BE2C (cell line): ENCODE results near the gene CARD14.
"Not testable (repeated sequence)": the region's sequence is repeated elsewhere in the genome, so short reads cannot be mapped to it uniquely, and the experiment has no call there.

Source experiments
- DNase-seq: peaks from one replicate; pipeline ENCODE4 v3.0.0-alpha.2; 2020
- H3K27me3 ChIP-seq: fragments of 250-450 bp; sonication (Bioruptor Pico); 2 replicates; pipeline ENCODE4 v1.5.1; 2020; ENCODE audit warnings: mild to moderate bottlenecking
- H3K36me3 ChIP-seq: fragments of 250-450 bp; sonication (Bioruptor Pico); 2 replicates; pipeline ENCODE4 v1.5.1; 2020; ENCODE audit warnings: mild to moderate bottlenecking
- H3K4me1 ChIP-seq: fragments of 250-450 bp; sonication (Bioruptor Pico); 2 replicates; pipeline ENCODE4 v1.5.1; 2020
- H3K4me3 ChIP-seq: 2 replicates; pipeline ENCODE4 v1.5.1; 2011; ENCODE audit warnings: low read depth, low read length
- H3K9me3 ChIP-seq: fragments of 250-450 bp; sonication (Bioruptor Pico); 2 replicates; pipeline ENCODE4 v1.5.1; 2020
- CTCF ChIP-seq: IDR thresholded peaks from 2 replicates; pipeline ENCODE4 v1.5.1; 2012; ENCODE audit warnings: mild to moderate bottlenecking, low read depth, low read length

The CARD14 gene

GRCh38 chr17:80154166-80154565 is 15.7 kb upstream of the CARD14 start:
- no peak overlapping the region for H3K4me3 ChIP-seq
- no peak for DNase-seq

GRCh38 chr17:80155600-80155999 is 14.2 kb upstream of the CARD14 start:
- peaks cover 20% of the 10 kb centered on the region for H3K4me1 ChIP-seq
- not testable (repeated sequence) for H3K27me3 ChIP-seq, H3K36me3 ChIP-seq, H3K4me3 ChIP-seq, DNase-seq, H3K9me3 ChIP-seq

More at GRCh38 chr17:80154166-80154565, 15.7 kb upstream of the CARD14 start:
- peaks cover 6% of the 10 kb centered on the region for H3K4me1 ChIP-seq
- H3K9me3 ChIP-seq: peaks cover 2% of the 10 kb centered on the region; the same call in 1 of the 2 replicates
- no peaks in the 10 kb centered on the region for H3K27me3 ChIP-seq
- no peaks in the 10 kb centered on the region for H3K36me3 ChIP-seq
- no peak for TF ChIP-seq CTCF

GRCh38 chr17:80158846-80159245 is 11.0 kb upstream of the CARD14 start:
- no peak for TF ChIP-seq CTCF
- no peaks in the 10 kb centered on the region for H3K36me3 ChIP-seq
- no peak for DNase-seq
- no peaks in the 10 kb centered on the region for H3K27me3 ChIP-seq
- H3K9me3 ChIP-seq: peaks cover 2% of the 10 kb centered on the region; the same call in 1 of the 2 replicates
- H3K4me3 ChIP-seq: peak overlapping the region; percentile 31; the same call in 1 of the 2 replicates
- peaks cover 25% of the 10 kb centered on the region for H3K4me1 ChIP-seq

GRCh38 chr17:80160536-80160935 is 9.3 kb upstream of the CARD14 start:
- Histone ChIP-seq H3K9me3 (peaks cover 2% of the 10 kb centered on the region; the same call in 1 of the 2 replicates), H3K36me3 (no peaks in the 10 kb centered on the region), H3K4me3 (no peak overlapping the region; the same call in 1 of the 2 replicates), H3K4me1 (peaks cover 25% of the 10 kb centered on the region), H3K27me3 (no peaks in the 10 kb centered on the region)
- no peak for DNase-seq
- TF ChIP-seq CTCF: no peak

GRCh38 chr17:80163336-80163735 is 6.5 kb upstream of the CARD14 start:
- Histone ChIP-seq H3K4me1 (peaks cover 25% of the 10 kb centered on the region), H3K27me3 (no peaks in the 10 kb centered on the region), H3K36me3 (no peaks in the 10 kb centered on the region), H3K9me3 (no peaks in the 10 kb centered on the region), H3K4me3 (no peak overlapping the region)
- no peak for DNase-seq
- TF ChIP-seq CTCF: no peak

- no peak overlapping the region for H3K4me3 ChIP-seq
- no peaks in the 10 kb centered on the region for H3K36me3 ChIP-seq
- H3K9me3 ChIP-seq: no peaks in the 10 kb centered on the region; the same call in 1 of the 2 replicates
- TF ChIP-seq CTCF: no peak
- peaks cover 19% of the 10 kb centered on the region for H3K4me1 ChIP-seq
- DNase-seq: no peak
- no peaks in the 10 kb centered on the region for H3K27me3 ChIP-seq
These were observed 5.6 kb upstream of the CARD14 start for GRCh38 chr17:80164185-80164584.

- no peaks in the 10 kb centered on the region for H3K27me3 ChIP-seq
- no peaks in the 10 kb centered on the region; the same call in 1 of the 2 replicates for H3K9me3 ChIP-seq
- H3K4me1 ChIP-seq: no peaks in the 10 kb centered on the region
- TF ChIP-seq CTCF: no peak
- H3K4me3 ChIP-seq: no peak overlapping the region
- H3K36me3 ChIP-seq: no peaks in the 10 kb centered on the region
- DNase-seq: no peak
These were observed 3.4 kb upstream of the CARD14 start for GRCh38 chr17:80166446-80166845.
